GM11168 (cell line): ENCODE measurements around the gene ANKRD1.

Experiments
- in situ Hi-C: fragments of 300-500 bp; cut with MboI; formaldehyde crosslinking; loops from one replicate; pipeline ENCODE4 v1.12.0; 2022; ENCODE audit warnings: low sequenced_read_pairs; ENCODE audit not compliant: unreplicated experiment

The ANKRD1 gene

DNA sequence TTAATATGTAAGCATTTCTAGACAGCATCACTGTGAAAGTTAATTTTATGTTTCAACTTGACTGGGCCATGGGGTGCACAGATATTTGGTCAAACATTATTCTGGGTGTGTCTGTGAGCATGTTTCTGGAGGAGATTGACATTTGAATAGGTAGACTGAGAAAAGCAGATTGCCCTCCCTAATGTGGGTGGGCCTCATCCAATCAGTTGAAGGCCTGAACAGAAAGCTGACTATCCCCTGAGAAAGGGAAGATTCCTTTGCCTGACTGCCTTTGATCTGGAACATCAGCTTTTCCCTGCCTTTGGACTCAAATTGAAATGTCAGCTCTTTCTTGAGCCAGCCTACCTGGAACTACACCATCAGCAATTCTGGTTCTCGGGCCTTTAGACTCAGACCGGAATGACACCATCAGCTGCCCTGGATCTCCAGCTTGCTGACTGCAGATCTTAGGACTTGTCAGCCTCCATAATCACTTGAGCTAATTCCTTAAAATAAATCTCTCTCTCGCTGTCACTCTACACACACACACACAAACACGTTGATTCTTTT is 54.8 kb downstream of the ANKRD1 start:
- in situ Hi-C loops, result loop anchor here (10.0 kb wide), 1 partner anchor 131 kb away; no protein-coding TSS in a partner anchor

DNA sequence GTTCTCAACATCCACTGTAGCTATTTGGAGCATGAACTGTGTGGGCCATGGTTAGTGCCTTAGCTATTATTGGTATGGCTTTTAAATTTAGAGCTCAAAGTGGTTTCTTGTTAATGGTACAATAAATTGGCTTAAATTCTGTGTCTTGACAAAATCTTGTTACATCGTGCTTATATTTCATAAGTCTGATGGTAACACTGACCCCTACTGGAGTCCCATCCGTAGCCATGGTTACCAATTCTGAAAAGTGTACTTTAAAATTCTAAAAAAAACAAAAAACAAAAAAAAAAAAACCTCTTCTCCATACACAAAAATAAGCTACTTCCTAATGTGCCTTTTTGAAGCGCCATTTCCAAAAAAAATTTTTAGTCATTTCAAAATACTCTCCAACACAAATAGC is 55.5 kb downstream of the ANKRD1 start:
- in situ Hi-C loops, result loop anchor here (10.0 kb wide), 1 partner anchor 131 kb away; no protein-coding TSS in a partner anchor

- in situ Hi-C loops, result loop anchor here (10.0 kb wide), 1 partner anchor 128 kb away; no protein-coding TSS in a partner anchor
Measured at GRCh38 chr10:90862908-90863514, 57.9 kb downstream of the ANKRD1 start.
